K562 (cell line): ENCODE data around the gene FREM1. TPM values are rescaled to one million over a fixed set of nuclear protein-coding genes. Genes with fewer than 3 reads are reported as not detected.

Source experiments
- ATAC-seq: fragments of 200-7000 bp; cut with Tn5 transposase; 3 replicates; pipeline ENCODE4 v1.9.1; 2020; ENCODE audit warnings: moderate library complexity
- BruUV-seq: library from RNA; stranded (reverse); fragments of 400-500 nt; replicated peaks from 2 replicates; lab custom pipeline; 2021; lab: Mats Ljungman, UMichigan
- CTCF ChIA-PET: fragments of 300-600 bp; formaldehyde crosslinking; extraction: SDS; loops from one replicate; lab custom pipeline; 2021; ENCODE audit warnings: low intra/inter-chr PET ratio; lab: Yijun Ruan, JAX
- POLR2A ChIA-PET: fragments of 300-600, 350-650 bp; sonication (Branson Sonifier 250); formaldehyde crosslinking; extraction: SDS; loops from one replicate; lab custom pipeline; 2021; ENCODE audit warnings: antibody characterized with exemption, inconsistent platforms; lab: Yijun Ruan, JAX
- DNase-seq, 4 experiments: peaks; one replicate each; pipeline versions ENCODE4 v3.0.0 to v3.0.0-alpha.2; 2011 to 2018; ENCODE audit warnings: low spot score in 3 of 4, mixed read lengths in 3 of 4; ENCODE audit errors: extremely low read depth in 1 of 4
- FAIRE-seq: peaks from 2 replicates; lab custom pipeline; 2011; peaks lifted over from hg19 to GRCh38; lab: Jason Lieb, UNC
- H2AFZ ChIP-seq: 2 replicates; pipeline ENCODE4 v1.6.0; 2011; ENCODE audit warnings: low read depth, low read length, control low read depth, inconsistent platforms
- H3K27ac ChIP-seq: fragments of 200-600 bp; 3 replicates; pipeline ENCODE4 v1.8.0; 2011; ENCODE audit warnings: low read depth, mild to moderate bottlenecking, control low read depth, inconsistent platforms, low read length, moderate library complexity, mixed read lengths; ENCODE audit errors: extremely low read depth
- H3K27me3 ChIP-seq, 2 experiments: fragments of 300-600 bp in 1 of 2; 2 replicates in 1 of 2; 3 replicates in 1 of 2; pipeline versions ENCODE4 v1.6.0 to v1.8.0; 2011; ENCODE audit warnings: inconsistent platforms in 2 of 2, low read length in 2 of 2, mild to moderate bottlenecking in 1 of 2, mixed read lengths in 1 of 2, moderate library complexity in 1 of 2; ENCODE audit not compliant: control insufficient read depth in 2 of 2, insufficient read depth in 2 of 2
- H3K36me3 ChIP-seq: fragments of 300-600 bp; 3 replicates; pipeline ENCODE4 v1.8.0; 2011; ENCODE audit warnings: mild to moderate bottlenecking, low read length, inconsistent platforms; ENCODE audit not compliant: control insufficient read depth, insufficient read depth
- H3K4me1 ChIP-seq, 2 experiments: fragments of 200-600 bp in 1 of 2; replicated peaks in 1 of 2; 2 replicates in 1 of 2; 3 replicates in 1 of 2; pipeline versions ENCODE4 v1.5.1 to v1.8.0; 2011; ENCODE audit warnings: inconsistent platforms in 2 of 2, low read length in 2 of 2, mild to moderate bottlenecking in 1 of 2, mixed read lengths in 1 of 2, moderate library complexity in 1 of 2; ENCODE audit not compliant: control insufficient read depth in 2 of 2, insufficient read depth in 2 of 2
- H3K4me2 ChIP-seq: 2 replicates; pipeline ENCODE4 v1.6.1; 2011; ENCODE audit warnings: low read length, control low read depth, inconsistent platforms, mixed read lengths; ENCODE audit not compliant: insufficient read depth
- H3K4me3 ChIP-seq: fragments of 200-600 bp; sonication (generic), shearing (Covaris generic); 2 replicates; pipeline ENCODE4 v1.5.1; 2016; ENCODE audit warnings: control low read depth, inconsistent platforms
- H3K79me2 ChIP-seq: fragments of 200-600 bp; 3 replicates; pipeline ENCODE4 v1.8.0; 2011; ENCODE audit warnings: low read length, inconsistent platforms; ENCODE audit not compliant: control insufficient read depth, insufficient read depth
- H3K9ac ChIP-seq, 2 experiments: 2 replicates each; pipeline versions ENCODE4 v1.6.0 to v1.6.1; 2011; ENCODE audit warnings: low read depth in 2 of 2, low read length in 2 of 2, control low read depth in 1 of 2, inconsistent platforms in 1 of 2, mild to moderate bottlenecking in 1 of 2, mixed read lengths in 1 of 2; ENCODE audit not compliant: insufficient read depth in 1 of 2
- H3K9me1 ChIP-seq: one replicate; pipeline ENCODE4 v1.6.0; 2011; ENCODE audit warnings: inconsistent platforms, mild to moderate bottlenecking, low read length, moderate library complexity; ENCODE audit not compliant: control insufficient read depth, insufficient read depth
- H3K9me3 ChIP-seq: replicated peaks from 2 replicates; pipeline ENCODE4 v1.5.1; 2011; ENCODE audit warnings: low read depth, low read length, inconsistent platforms; ENCODE audit not compliant: control insufficient read depth, insufficient read depth
- H4K20me1 ChIP-seq: replicated peaks from 2 replicates; pipeline ENCODE4 v1.6.1; 2011; ENCODE audit warnings: low read length, inconsistent platforms, mixed read lengths; ENCODE audit not compliant: control insufficient read depth, insufficient read depth
- KLF6 ChIP-seq: fragments of 250-450 bp; sonication (Bioruptor Pico); IDR thresholded peaks from 2 replicates; pipeline ENCODE4 v1.4.0; 2020; ENCODE audit warnings: mild to moderate bottlenecking, moderate library complexity, borderline replicate concordance
- POU5F1 ChIP-seq: fragments of 150-350 bp; IDR thresholded peaks from 2 replicates; pipeline ENCODE4 v1.6.1; 2014; ENCODE audit warnings: borderline replicate concordance, low read length, low read depth, mild to moderate bottlenecking; ENCODE audit not compliant: partially characterized antibody
- WGBS: fragments of 100-300 bp; shearing (Covaris generic); methylation state at CpG from one replicate; pipeline ENCODE4 v1.1.6; 2016; ENCODE audit warnings: low coverage, mixed read lengths; ENCODE audit not compliant: insufficient coverage; ENCODE audit errors: missing lambda C conversion rate; 5-methylcytosine and 5-hydroxymethylcytosine counted together
- in situ Hi-C: fragments of 300-500 bp; cut with MboI; formaldehyde crosslinking; loops from 4 replicates; pipeline ENCODE4 v1.15.0; 2018; ENCODE audit warnings: inconsistent platforms, mixed read lengths
- intact Hi-C: fragments of 100-400 bp; cut with micrococcal nuclease; formaldehyde crosslinking; loops from 2 replicates; pipeline ENCODE4 v1.14.2; 2022
- polyA plus RNA-seq, 8 experiments: library from polyadenylated mRNA; depleted of rRNA in 4 of 8; stranded (reverse) in 5 of 8; unstranded in 3 of 8; fragments of >200 nt; fragmentation: Nextera tagmentation in 2 of 8; fragmentation: Illumina TruSeq in 1 of 8; extraction: Ambion mirVana in 2 of 8; extraction: Trizol in 1 of 8; gene quantifications; 2 replicates each; pipeline versions ENCODE4 v1.2.1 to v1.2.3, GENCODE V29; 2011 to 2014; ENCODE audit warnings: inconsistent platforms in 1 of 8, missing spikeins in 1 of 8
- total RNA-seq, 7 experiments: library from RNA; depleted of rRNA in 6 of 7; stranded (reverse); fragments of >200 nt in 6 of 7; fragmentation: Illumina TruSeq in 2 of 7; extraction: Trizol in 2 of 7; gene quantifications; 2 replicates each; pipeline versions ENCODE4 v1.2.1 to v1.2.3, GENCODE V29; 2011 to 2021; ENCODE audit warnings: low replicate concordance in 1 of 7
- TF ChIP-seq, protein P1 (sequence below): fragments of 450-650 bp; IDR thresholded peaks from one replicate; pipeline ENCODE4 v1.6.1; 2018; ENCODE audit warnings: mild to moderate bottlenecking, moderate library complexity; ENCODE audit not compliant: partially characterized antibody
- TF ChIP-seq, protein P2 (sequence below): fragments of 250-450 bp; sonication (Bioruptor Pico); IDR thresholded peaks from 2 replicates; pipeline ENCODE4 v1.8.0; 2021; ENCODE audit warnings: moderate library complexity, mild to moderate bottlenecking, inconsistent platforms

The FREM1 gene
- total and polyA plus RNA-seq, 9 of the 15 experiments (the other 6 are each of a cell fraction or from before 2014, with no cell fraction given): 0.03 to 0.24 (median 0.13) TPM; not detected in 2

DNA sequence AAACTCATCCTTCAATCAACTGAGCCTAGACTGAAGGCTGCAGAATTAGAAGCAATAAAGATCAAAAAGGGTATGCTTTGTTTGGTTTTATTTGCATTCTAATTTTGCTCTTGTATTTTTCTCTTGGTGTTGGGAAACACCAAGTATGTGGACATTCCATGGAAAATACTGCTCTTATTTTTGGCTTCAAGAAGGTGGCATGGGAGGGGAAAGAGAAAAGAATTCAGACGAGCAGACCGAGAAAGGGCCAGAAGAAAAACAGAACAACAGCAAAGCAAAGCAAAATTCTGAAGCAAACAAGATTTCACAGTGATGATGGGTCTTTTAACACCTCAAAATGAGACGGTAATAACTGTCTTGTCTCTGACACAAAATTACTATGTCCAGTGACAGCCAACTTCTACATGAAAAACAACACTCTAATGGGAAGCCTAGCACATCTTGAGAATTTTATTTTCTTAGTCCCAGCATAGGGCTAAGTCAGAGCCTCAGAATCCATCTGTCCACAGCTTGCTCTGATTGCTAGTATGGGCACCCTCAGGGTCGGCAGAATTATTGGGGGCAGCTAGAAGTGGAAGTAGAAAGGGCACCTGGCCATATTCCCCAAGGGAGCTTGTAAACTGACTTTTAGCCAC lies 26.8 kb downstream of the FREM1 start:
- intact Hi-C loops (no loop called here), in situ Hi-C loops (no loop called here)
- no peak for DNase-seq
- ChIA-PET CTCF (no interaction called here), POLR2A (interaction anchor here (0.8 kb wide), 1 partner anchor 11 kb away, joined by 3 read pairs; no protein-coding TSS in a partner anchor)
- no peak overlapping the region for H2AFZ ChIP-seq
- H3K27ac ChIP-seq: no peak overlapping the region
- no TSS peak for BruUV-seq
- H3K79me2 ChIP-seq: no peaks in the 10 kb centered on the region
- 3% methylated on average over 4 of the region's 4 CpGs for WGBS
- H3K9me3 ChIP-seq: no peaks in the 10 kb centered on the region
- FAIRE-seq: no peak
- H3K4me1 ChIP-seq: no peaks in the 10 kb centered on the region
- H4K20me1 ChIP-seq: no peaks in the 10 kb centered on the region
- H3K9me1 ChIP-seq: no peaks in the 10 kb centered on the region
- no peak overlapping the region for H3K4me3 ChIP-seq
- no peaks in the 10 kb centered on the region for H3K36me3 ChIP-seq
- ATAC-seq: no peak
- no peak overlapping the region for H3K9ac ChIP-seq
- no peaks in the 10 kb centered on the region for H3K27me3 ChIP-seq
- no peak overlapping the region for H3K4me2 ChIP-seq
- TF ChIP-seq, protein P1, sequence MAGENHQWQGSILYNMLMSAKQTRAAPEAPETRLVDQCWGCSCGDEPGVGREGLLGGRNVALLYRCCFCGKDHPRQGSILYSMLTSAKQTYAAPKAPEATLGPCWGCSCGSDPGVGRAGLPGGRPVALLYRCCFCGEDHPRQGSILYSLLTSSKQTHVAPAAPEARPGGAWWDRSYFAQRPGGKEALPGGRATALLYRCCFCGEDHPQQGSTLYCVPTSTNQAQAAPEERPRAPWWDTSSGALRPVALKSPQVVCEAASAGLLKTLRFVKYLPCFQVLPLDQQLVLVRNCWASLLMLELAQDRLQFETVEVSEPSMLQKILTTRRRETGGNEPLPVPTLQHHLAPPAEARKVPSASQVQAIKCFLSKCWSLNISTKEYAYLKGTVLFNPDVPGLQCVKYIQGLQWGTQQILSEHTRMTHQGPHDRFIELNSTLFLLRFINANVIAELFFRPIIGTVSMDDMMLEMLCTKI: no peak
- no peak for TF ChIP-seq POU5F1
- TF ChIP-seq, protein P2, sequence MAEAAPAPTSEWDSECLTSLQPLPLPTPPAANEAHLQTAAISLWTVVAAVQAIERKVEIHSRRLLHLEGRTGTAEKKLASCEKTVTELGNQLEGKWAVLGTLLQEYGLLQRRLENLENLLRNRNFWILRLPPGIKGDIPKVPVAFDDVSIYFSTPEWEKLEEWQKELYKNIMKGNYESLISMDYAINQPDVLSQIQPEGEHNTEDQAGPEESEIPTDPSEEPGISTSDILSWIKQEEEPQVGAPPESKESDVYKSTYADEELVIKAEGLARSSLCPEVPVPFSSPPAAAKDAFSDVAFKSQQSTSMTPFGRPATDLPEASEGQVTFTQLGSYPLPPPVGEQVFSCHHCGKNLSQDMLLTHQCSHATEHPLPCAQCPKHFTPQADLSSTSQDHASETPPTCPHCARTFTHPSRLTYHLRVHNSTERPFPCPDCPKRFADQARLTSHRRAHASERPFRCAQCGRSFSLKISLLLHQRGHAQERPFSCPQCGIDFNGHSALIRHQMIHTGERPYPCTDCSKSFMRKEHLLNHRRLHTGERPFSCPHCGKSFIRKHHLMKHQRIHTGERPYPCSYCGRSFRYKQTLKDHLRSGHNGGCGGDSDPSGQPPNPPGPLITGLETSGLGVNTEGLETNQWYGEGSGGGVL (CRISPR knock-in tag): no peak
- no peak for TF ChIP-seq KLF6 (CRISPR knock-in tag)
